ENCODE data around the gene KCNJ3. TPM values are rescaled to one million over a fixed set of nuclear protein-coding genes. Genes with fewer than 3 reads are reported as not detected.

Gene KCNJ3
- total RNA-seq, 1 experiment from 2014 or later: 0.11 TPM

GRCh38 chr2:154696369-154696768, 2.1 kb upstream of the KCNJ3 start:
- H3K9me3 Mint-ChIP-seq: no peaks in the 10 kb centered on the region
- peaks cover 10% of the 10 kb centered on the region for H3K23me2 ChIP-seq (ENCODE audit: insufficient read length, low read depth, low read length, poor library complexity, severe bottlenecking)
- H4K5ac ChIP-seq (ENCODE audit: insufficient read length, low read depth, low read length): no peak overlapping the region
- no peak overlapping the region for H2BK5ac ChIP-seq (ENCODE audit: insufficient read length, low read length)
- no peak overlapping the region for H2BK20ac ChIP-seq (ENCODE audit: low read depth, low read length, poor library complexity, severe bottlenecking)
- no peak overlapping the region for H3K27ac ChIP-seq (ENCODE audit: insufficient read length, low read depth, low read length)
- no peak overlapping the region for H3K27ac Mint-ChIP-seq
- no peak overlapping the region for H3T11ph ChIP-seq (ENCODE audit: low read length)
- H3K27me3 ChIP-seq (ENCODE audit: insufficient read depth, low read length): no peaks in the 10 kb centered on the region; the same call in 1 of the 2 replicates
- H2BK12ac ChIP-seq (ENCODE audit: insufficient read length, low read depth, low read length): no peak overlapping the region
- H4K20me1 ChIP-seq (ENCODE audit: control insufficient read depth, insufficient read depth, insufficient read length): no peaks in the 10 kb centered on the region
- no peaks in the 10 kb centered on the region for H3K79me1 ChIP-seq (ENCODE audit: insufficient read depth, low read depth, low read length, poor library complexity, severe bottlenecking)
- H3K23ac ChIP-seq (ENCODE audit: insufficient read length, low read depth, low read length): no peak overlapping the region
- H4K8ac ChIP-seq (replicated peaks; ENCODE audit: insufficient read length, low read depth, low read length): no peak overlapping the region
- H3K4me1 ChIP-seq (ENCODE audit: insufficient read depth, low read length): no peaks in the 10 kb centered on the region
- H3K79me2 ChIP-seq (ENCODE audit: insufficient read depth, low read length): no peaks in the 10 kb centered on the region
- H3K14ac ChIP-seq (ENCODE audit: insufficient read depth, low read length): no peak overlapping the region
- no peak overlapping the region for H2AK5ac ChIP-seq (ENCODE audit: insufficient read length, low read length)
- H3K9ac ChIP-seq (ENCODE audit: extremely low read depth, insufficient read length, low read length): no peak overlapping the region
- H3K56ac ChIP-seq (ENCODE audit: insufficient read length, low read depth, low read length): no peak overlapping the region
- no peak for TF ChIP-seq CTCF (conservative IDR thresholded peaks at IDR 0.05)
- peaks cover 12 to 17% of the 10 kb centered on the region in 2 experiments for H3K4me1 Mint-ChIP-seq
- DNase-seq: no peak
- no peak overlapping the region for H2AFZ ChIP-seq (ENCODE audit: low read length)
- no peak overlapping the region for H2BK15ac ChIP-seq (ENCODE audit: low read depth, low read length)
- peaks cover 48% of the 10 kb centered on the region for H3K27me3 Mint-ChIP-seq (ENCODE audit: low read depth)
- no peak overlapping the region for H3K4me3 Mint-ChIP-seq
- H3K9me3 ChIP-seq (ENCODE audit: control insufficient read depth, low read depth, low read length): no peaks in the 10 kb centered on the region
- WGBS (ENCODE audit: extremely low coverage, insufficient read length, low lambda C conversion rate): no CpG with 5 or more reads among the region's 4 CpGs
- no peak overlapping the region for H3K18ac ChIP-seq (ENCODE audit: insufficient read length, low read depth, low read length)
- H3K4ac ChIP-seq (ENCODE audit: low read depth, low read length): no peak overlapping the region
- no peak overlapping the region for H2BK120ac ChIP-seq (ENCODE audit: low read depth, low read length, poor library complexity, severe bottlenecking)
- H3K4me2 ChIP-seq (ENCODE audit: insufficient read depth, insufficient read length, low read length): no peak overlapping the region
- H3K36me3 Mint-ChIP-seq (ENCODE audit: insufficient read depth in 1 of 3, low read depth in 3 of 3): peaks cover 0 to 2% (median 0%) of the 10 kb centered on the region in 3 experiments; a peak in 1 of 7 replicates
- H4K91ac ChIP-seq (ENCODE audit: insufficient read length, low read depth, low read length): no peak overlapping the region
